Neural cell (in vitro differentiated cells): Measurements from ENCODE around the gene FAM107B.

ENCODE experiments used
- EP300 ChIP-seq: fragments of 450-650 bp; conservative IDR thresholded peaks from 2 replicates; pipeline ENCODE4 v1.6.1; 2014; ENCODE audit warnings: antibody characterized with exemption, mild to moderate bottlenecking, moderate library complexity; ENCODE audit not compliant: poor library complexity, severe bottlenecking
- EZH2 ChIP-seq: fragments of 200-600, 300-800 bp; shearing (Covaris generic), sonication (generic); IDR thresholded peaks from 2 replicates; pipeline ENCODE4 v1.6.1; 2014; ENCODE audit warnings: antibody characterized with exemption, low read length, borderline replicate concordance, mild to moderate bottlenecking; ENCODE audit not compliant: insufficient read depth, poor library complexity, severe bottlenecking
- POLR2AphosphoS5 ChIP-seq: IDR thresholded peaks from 2 replicates; pipeline ENCODE4 v1.6.1; 2012
- RAD21 ChIP-seq: fragments of 450-650 bp; conservative IDR thresholded peaks from 2 replicates; pipeline ENCODE4 v1.6.1; 2014; ENCODE audit warnings: antibody characterized with exemption, mild to moderate bottlenecking, moderate library complexity
- REST ChIP-seq: IDR thresholded peaks from 2 replicates; pipeline ENCODE4 v1.6.1; 2012; ENCODE audit warnings: borderline replicate concordance
- SMC3 ChIP-seq: fragments of 450-650 bp; conservative IDR thresholded peaks from 2 replicates; pipeline ENCODE4 v1.6.1; 2014; ENCODE audit warnings: antibody characterized with exemption, mild to moderate bottlenecking, moderate library complexity; ENCODE audit not compliant: poor library complexity
- TAF1 ChIP-seq: IDR thresholded peaks from 2 replicates; pipeline ENCODE4 v1.6.1; 2012; ENCODE audit warnings: low read depth
- TF ChIP-seq, protein P1 (sequence below): fragments of 450-650 bp; IDR thresholded peaks from 2 replicates; pipeline ENCODE4 v1.5.1; 2014; ENCODE audit warnings: antibody characterized with exemption, mild to moderate bottlenecking, moderate library complexity; ENCODE audit not compliant: poor library complexity, severe bottlenecking

DNA sequence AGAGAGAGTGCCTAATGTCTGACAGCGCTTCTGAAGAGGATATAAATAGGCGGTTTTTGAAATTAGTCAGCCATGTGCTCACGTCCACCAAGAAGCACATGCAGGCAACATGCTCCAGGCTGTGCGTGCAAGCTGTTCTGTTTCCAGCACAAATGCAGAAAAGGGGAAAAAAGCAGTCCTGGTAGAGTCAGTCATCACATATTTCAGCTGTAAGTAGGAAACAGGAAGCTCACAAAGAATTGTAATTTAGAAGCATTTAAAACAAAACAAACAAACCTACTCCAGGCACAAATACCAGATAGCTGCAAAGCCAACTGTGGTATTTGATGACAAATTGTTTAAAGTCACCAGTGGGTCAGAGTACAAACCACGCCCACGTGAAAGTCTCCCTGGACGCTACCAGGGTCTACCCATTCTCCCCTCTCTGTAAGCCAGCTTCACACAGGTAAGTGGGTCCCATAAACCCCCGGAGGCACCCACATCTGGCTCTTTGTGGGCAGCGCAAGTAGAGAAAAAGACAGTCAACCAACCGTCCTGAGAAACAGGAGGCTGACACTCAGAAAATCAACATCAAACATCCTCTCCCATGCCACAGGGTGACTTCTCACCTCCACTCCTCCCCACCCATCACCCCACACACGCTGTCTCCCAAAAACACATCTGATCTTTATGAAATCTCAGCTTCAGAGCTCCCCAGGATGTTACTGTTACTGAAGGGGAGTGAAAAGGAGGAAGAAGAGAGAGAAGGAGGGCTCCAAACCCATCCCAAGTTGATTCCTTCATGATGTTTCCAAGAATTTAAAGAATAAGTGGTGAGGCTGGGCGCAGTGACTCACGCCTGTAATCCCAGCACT lies 186.4 kb downstream of the FAM107B start:
- TF ChIP-seq, protein P1, sequence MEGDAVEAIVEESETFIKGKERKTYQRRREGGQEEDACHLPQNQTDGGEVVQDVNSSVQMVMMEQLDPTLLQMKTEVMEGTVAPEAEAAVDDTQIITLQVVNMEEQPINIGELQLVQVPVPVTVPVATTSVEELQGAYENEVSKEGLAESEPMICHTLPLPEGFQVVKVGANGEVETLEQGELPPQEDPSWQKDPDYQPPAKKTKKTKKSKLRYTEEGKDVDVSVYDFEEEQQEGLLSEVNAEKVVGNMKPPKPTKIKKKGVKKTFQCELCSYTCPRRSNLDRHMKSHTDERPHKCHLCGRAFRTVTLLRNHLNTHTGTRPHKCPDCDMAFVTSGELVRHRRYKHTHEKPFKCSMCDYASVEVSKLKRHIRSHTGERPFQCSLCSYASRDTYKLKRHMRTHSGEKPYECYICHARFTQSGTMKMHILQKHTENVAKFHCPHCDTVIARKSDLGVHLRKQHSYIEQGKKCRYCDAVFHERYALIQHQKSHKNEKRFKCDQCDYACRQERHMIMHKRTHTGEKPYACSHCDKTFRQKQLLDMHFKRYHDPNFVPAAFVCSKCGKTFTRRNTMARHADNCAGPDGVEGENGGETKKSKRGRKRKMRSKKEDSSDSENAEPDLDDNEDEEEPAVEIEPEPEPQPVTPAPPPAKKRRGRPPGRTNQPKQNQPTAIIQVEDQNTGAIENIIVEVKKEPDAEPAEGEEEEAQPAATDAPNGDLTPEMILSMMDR, result no peak
- TF ChIP-seq EZH2 (no peak), POLR2AphosphoS5 (no peak), EP300 (no peak), REST (no peak), TAF1 (no peak), SMC3 (no peak), RAD21 (no peak)
